Esophagus squamous epithelium (tissue), 5 donors: Measurements from ENCODE around the gene BCAR3. TPM values are rescaled to one million over a fixed set of nuclear protein-coding genes. Genes with fewer than 3 reads are reported as not detected.

Experiments used
- DNase-seq: peaks from one replicate; lab custom pipeline; 2025; lab: John Stamatoyannopoulos, UW
- H3K27ac ChIP-seq, 4 donors: fragments of 200-600 bp; sonication (generic); one replicate each; pipeline ENCODE4 v1.5.1; 2016 to 2019; ENCODE audit warnings: mild to moderate bottlenecking in 1 of 4
- H3K27me3 ChIP-seq, 4 donors: fragments of 200-600 bp; sonication (generic); 1 replicate in 3 of 4; 2 replicates in 1 of 4; pipeline versions ENCODE4 v1.5.1 to v1.6.0; 2017 to 2021; ENCODE audit warnings: antibody characterized with exemption in 1 of 4
- H3K36me3 ChIP-seq, 3 donors: fragments of 200-600 bp; sonication (generic); one replicate each; pipeline ENCODE4 v1.5.1; 2016 to 2019
- H3K4me1 ChIP-seq, 3 donors: fragments of 200-600 bp; sonication (generic); one replicate each; pipeline ENCODE4 v1.5.1; 2017 to 2019
- H3K4me3 ChIP-seq, 4 donors: fragments of 200-600 bp; sonication (generic); 1 replicate in 3 of 4; 2 replicates in 1 of 4; pipeline ENCODE4 v1.5.1; 2016 to 2019; ENCODE audit warnings: mild to moderate bottlenecking in 2 of 4, moderate library complexity in 1 of 4
- H3K9me3 ChIP-seq, 3 donors: fragments of 200-600 bp; sonication (generic); one replicate each; pipeline ENCODE4 v1.5.1; 2016 to 2019
- CTCF ChIP-seq, 6 experiments: fragments of 450-650 bp in 4 of 6; fragments of 200-600 bp in 2 of 6; sonication (generic) in 2 of 6; IDR thresholded peaks; one replicate each; pipeline ENCODE4 v1.5.1; 2016 to 2019; ENCODE audit warnings: antibody characterized with exemption in 6 of 6, mild to moderate bottlenecking in 4 of 6, moderate library complexity in 4 of 6
- POLR2A ChIP-seq, 4 donors: fragments of 450-650 bp; IDR thresholded peaks; one replicate each; pipeline ENCODE4 v1.6.1; 2017; ENCODE audit warnings: antibody characterized with exemption in 4 of 4, mild to moderate bottlenecking in 4 of 4, moderate library complexity in 3 of 4
- WGBS, 2 donors: methylation state at CpG; one replicate each; pipeline ENCODE4 v1.1.5; 2018; 5-methylcytosine and 5-hydroxymethylcytosine counted together
- intact Hi-C: fragments of 100-400 bp; cut with DNase I; formaldehyde crosslinking; loops from one replicate; pipeline ENCODE4 v1.15.0; 2022
- total RNA-seq, 4 donors: library from RNA; depleted of rRNA; stranded (reverse); fragments of >200 nt; gene quantifications; one replicate each; pipeline ENCODE4 v1.1.0, GENCODE V29; 2016
- donor health status: DM: yes; HTN: yes; CAD: no.

Gene BCAR3
- total RNA-seq, 4 donors from 2014 or later = 6.9 to 17.5 (median 9.4) TPM

GRCh38 chr1:93713341-93713740 is 31.7 kb upstream of the BCAR3 start:
- no peak for TF ChIP-seq CTCF (IDR thresholded peaks at IDR 0.05)
- no peak for TF ChIP-seq POLR2A (IDR thresholded peaks at IDR 0.05)
- no peak overlapping the region for H3K4me3 ChIP-seq
- H3K27ac ChIP-seq = no peak overlapping the region
- DNase-seq = no peak
- peaks cover 0 to 13% (median 0%) of the 10 kb centered on the region in 3 donors for H3K9me3 ChIP-seq
- H3K36me3 ChIP-seq = no peaks in the 10 kb centered on the region
- no peaks in the 10 kb centered on the region for H3K27me3 ChIP-seq
- H3K4me1 ChIP-seq = peaks cover 7 to 12% (median 8%) of the 10 kb centered on the region in 3 donors
- intact Hi-C loops = no loop called here

DNA sequence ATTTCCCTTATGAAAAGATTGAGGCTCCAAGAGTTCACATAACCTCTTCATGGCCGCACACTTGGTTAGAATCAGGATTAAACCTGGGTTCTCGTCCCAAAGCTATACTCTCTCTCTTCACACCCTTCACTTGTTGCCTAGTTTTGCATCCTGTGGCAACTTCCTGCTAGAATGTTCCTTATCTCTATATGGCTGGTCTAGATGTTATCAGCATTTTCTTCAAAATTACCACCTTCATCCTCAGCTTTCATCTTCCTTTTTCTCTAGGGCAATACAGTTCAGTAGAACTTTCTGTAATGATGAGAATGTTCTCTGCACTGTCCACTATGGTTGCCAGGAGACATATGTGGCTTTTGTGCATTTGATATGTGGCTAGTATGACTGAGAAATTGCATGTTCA is 31.1 kb upstream of the BCAR3 start:
- Histone ChIP-seq H3K27me3 (no peaks in the 10 kb centered on the region), H3K27ac (no peak overlapping the region), H3K9me3 (peaks cover 0 to 13% (median 0%) of the 10 kb centered on the region in 3 donors), H3K36me3 (no peaks in the 10 kb centered on the region), H3K4me3 (no peak overlapping the region), H3K4me1 (peaks cover 7 to 18% (median 8%) of the 10 kb centered on the region in 3 donors)
- intact Hi-C loops = no loop called here
- DNase-seq = no peak
- WGBS, 2 donors = 81 to 88% methylated on average over 2 of the region's 2 CpGs
- TF ChIP-seq CTCF (IDR thresholded peaks at IDR 0.05) (no peak), POLR2A (IDR thresholded peaks at IDR 0.05) (no peak)

DNA sequence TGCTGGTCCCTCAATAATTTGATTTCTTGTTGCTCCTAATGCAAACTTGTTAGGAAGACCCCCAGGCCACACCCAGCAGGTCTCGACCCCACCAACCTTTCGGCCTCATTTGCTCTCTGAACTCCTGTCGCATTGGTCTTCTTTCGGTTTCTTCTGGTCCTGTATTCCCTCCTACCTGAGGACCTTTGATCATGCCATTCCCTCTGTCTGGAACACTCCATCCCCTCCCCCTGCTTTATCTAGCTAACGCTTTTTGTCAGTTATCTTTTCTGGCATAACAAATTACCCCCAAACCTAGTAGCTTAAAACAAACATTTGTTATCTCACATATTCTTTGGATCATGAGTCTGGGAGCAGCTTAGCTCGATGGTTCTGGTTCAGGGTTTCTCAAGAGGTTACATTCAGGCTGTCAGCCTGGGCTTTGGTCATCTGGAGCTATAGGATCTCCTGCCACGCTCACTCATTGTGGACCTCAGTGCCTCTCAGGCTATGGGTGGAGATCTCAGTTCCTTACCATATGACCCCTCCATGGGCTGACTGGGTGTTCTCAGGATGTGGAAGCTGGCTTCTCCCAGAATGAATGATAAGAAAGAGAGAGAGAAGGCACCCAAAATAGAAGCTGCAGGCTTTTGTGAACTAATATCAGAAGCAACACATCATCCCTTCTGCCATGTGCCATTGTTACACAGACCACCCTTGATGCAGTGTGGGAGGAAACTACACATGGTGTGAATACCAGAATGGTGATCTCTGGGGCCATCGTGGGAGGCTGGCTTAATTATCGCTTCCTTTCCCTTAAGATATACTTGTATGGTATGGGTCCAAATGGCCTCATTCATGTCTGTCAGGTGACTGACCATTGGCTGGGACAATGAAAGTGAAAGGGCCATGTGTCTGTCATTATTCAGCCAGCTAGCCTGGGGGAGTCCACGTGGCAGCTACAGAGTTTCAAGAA is 29.1 kb upstream of the BCAR3 start:
- H3K27me3 ChIP-seq = no peaks in the 10 kb centered on the region
- H3K4me1 ChIP-seq = peaks cover 7 to 29% (median 8%) of the 10 kb centered on the region in 3 donors
- no peak for DNase-seq
- TF ChIP-seq CTCF (IDR thresholded peaks at IDR 0.05) (no peak), POLR2A (IDR thresholded peaks at IDR 0.05) (no peak)
- WGBS, 2 donors = 74 to 82% methylated on average over 9 to 10 of the region's 10 CpGs
- intact Hi-C loops = no loop called here
- H3K27ac ChIP-seq = no peak overlapping the region
- H3K4me3 ChIP-seq = no peak overlapping the region
- H3K36me3 ChIP-seq = no peaks in the 10 kb centered on the region
- no peaks in the 10 kb centered on the region for H3K9me3 ChIP-seq

DNA sequence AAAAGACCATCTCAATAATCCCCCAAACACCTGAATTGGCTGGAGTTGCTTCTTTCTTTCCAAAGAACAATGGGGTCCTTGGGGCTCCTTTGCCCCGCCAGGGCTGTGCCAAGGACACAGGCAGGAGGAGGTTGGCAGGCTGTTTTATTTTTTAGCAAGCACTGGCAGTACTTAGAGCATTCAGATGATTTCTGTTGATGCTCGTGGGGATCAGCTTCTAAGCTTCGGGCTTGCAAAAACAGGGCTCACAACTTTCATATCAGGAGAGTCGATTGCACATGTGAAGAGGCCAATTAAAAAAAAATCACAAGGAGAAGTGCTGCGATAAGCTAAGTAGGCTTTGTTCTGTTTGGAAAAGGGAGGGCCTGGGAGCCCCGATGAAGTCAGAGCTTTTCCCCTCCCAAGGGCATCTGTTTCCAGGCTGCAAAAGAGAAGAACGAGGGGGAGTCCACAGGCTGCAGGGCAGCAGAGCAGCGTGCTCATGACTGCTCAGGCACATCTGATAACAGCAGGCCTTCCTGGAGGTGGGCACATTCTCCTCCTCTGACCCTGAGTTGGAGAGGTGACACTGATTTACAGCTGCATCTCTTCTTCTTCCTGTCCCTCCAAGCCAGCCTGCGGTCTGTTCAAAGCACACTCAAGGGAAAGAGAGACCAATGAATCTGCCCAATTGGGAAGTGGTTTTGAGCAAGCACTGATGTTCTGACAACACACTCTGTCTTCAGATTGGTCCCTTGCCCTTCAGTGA is 27.3 kb upstream of the BCAR3 start:
- peak overlapping the region in 1 of 4 donors; percentile 22 for H3K27ac ChIP-seq
- DNase-seq = no peak
- intact Hi-C loops = no loop called here
- no peaks in the 10 kb centered on the region for H3K9me3 ChIP-seq
- no peak overlapping the region for H3K4me3 ChIP-seq
- H3K4me1 ChIP-seq = peaks cover 7 to 41% (median 8%) of the 10 kb centered on the region in 3 donors
- no peak for TF ChIP-seq CTCF (IDR thresholded peaks at IDR 0.05)
- no peak for TF ChIP-seq POLR2A (IDR thresholded peaks at IDR 0.05)
- 30 to 31% methylated on average over 7 to 8 of the region's 9 CpGs for WGBS, 2 donors
- no peaks in the 10 kb centered on the region for H3K36me3 ChIP-seq
- H3K27me3 ChIP-seq = no peaks in the 10 kb centered on the region

DNA sequence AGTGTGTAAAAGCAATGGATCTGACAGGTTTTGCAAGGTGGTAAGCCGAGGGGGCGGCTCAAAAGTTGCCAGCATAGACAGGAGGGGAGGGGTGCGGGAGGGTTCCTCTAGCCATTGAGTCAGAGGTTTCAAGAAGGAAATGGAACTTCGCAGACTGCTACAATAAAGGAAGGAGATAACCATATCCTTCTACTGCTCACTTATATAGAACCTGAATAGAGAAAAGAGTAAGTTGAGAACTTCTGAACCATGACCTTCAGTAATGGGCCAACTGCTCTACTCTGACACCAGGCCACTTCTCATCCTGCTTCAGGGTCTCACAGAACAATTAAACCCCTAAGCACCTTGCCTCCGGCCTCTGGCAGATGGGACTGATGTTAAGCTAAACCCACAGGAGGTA is 26.3 kb upstream of the BCAR3 start:
- 58 to 65% methylated on average over 5 of the region's 5 CpGs for WGBS, 2 donors
- intact Hi-C loops = no loop called here
- no peaks in the 10 kb centered on the region for H3K27me3 ChIP-seq
- H3K9me3 ChIP-seq = no peaks in the 10 kb centered on the region
- H3K36me3 ChIP-seq = no peaks in the 10 kb centered on the region
- TF ChIP-seq POLR2A (IDR thresholded peaks at IDR 0.05) = no peak
- no peak for TF ChIP-seq CTCF (IDR thresholded peaks at IDR 0.05)
- peaks cover 8 to 50% (median 8%) of the 10 kb centered on the region in 3 donors for H3K4me1 ChIP-seq
- no peak overlapping the region for H3K4me3 ChIP-seq
- H3K27ac ChIP-seq = no peak overlapping the region
- DNase-seq = no peak
